IMR-90 (cell line): ENCODE data around the gene KIFC3. TPM values are rescaled to one million over a fixed set of nuclear protein-coding genes. Genes with fewer than 3 reads are reported as not detected.

ENCODE experiments used
- ATAC-seq: fragments of 200-7000 bp; cut with Tn5 transposase; 2 replicates; pipeline ENCODE4 v1.9.1; 2020; ENCODE audit warnings: low read depth, mild to moderate bottlenecking, moderate library complexity
- BruUV-seq: library from RNA; stranded (reverse); fragments of 400-500 nt; replicated peaks from 2 replicates; lab custom pipeline; 2021; lab: Mats Ljungman, UMichigan
- CTCF ChIA-PET: fragments of 300-600 bp; formaldehyde crosslinking; extraction: SDS; loops from one replicate; lab custom pipeline; 2021; ENCODE audit warnings: antibody characterized with exemption; lab: Yijun Ruan, JAX
- POLR2A ChIA-PET: fragments of 300-600 bp; sonication (Branson Sonifier 250); formaldehyde crosslinking; loops from one replicate; lab custom pipeline; 2022; ENCODE audit warnings: antibody characterized with exemption; ENCODE audit not compliant: unreplicated experiment; lab: Charles Lee
- DNase-seq: peaks from one replicate; pipeline ENCODE4 v3.0.0; 2013
- H2AFZ ChIP-seq: replicated peaks from 2 replicates; pipeline ENCODE3; 2013; ENCODE audit warnings: low read length, mild to moderate bottlenecking; ENCODE audit not compliant: poor library complexity
- H2AK5ac ChIP-seq: 2 replicates; pipeline ENCODE4 v1.6.1; 2013; ENCODE audit warnings: low read depth, low read length, inconsistent platforms
- H2AK9ac ChIP-seq: replicated peaks from 2 replicates; pipeline ENCODE3; 2013; ENCODE audit warnings: mild to moderate bottlenecking, low read depth, low read length, moderate library complexity; ENCODE audit not compliant: poor library complexity
- H2BK120ac ChIP-seq: 2 replicates; pipeline ENCODE4 v1.6.1; 2013; ENCODE audit warnings: low read depth, low read length, inconsistent platforms
- H2BK15ac ChIP-seq: 3 replicates; pipeline ENCODE4 v1.6.1; 2013; ENCODE audit warnings: low read depth, low read length, inconsistent platforms
- H2BK20ac ChIP-seq: 2 replicates; pipeline ENCODE4 v1.6.1; 2013; ENCODE audit warnings: low read depth, mild to moderate bottlenecking, inconsistent platforms, low read length, moderate library complexity
- H2BK5ac ChIP-seq: 2 replicates; pipeline ENCODE4 v1.6.1; 2013; ENCODE audit warnings: mild to moderate bottlenecking, low read depth, low read length, inconsistent platforms; ENCODE audit not compliant: poor library complexity, severe bottlenecking
- H3K14ac ChIP-seq: replicated peaks from 2 replicates; pipeline ENCODE4 v1.6.1; 2013; ENCODE audit warnings: low read depth, low read length, inconsistent platforms
- H3K18ac ChIP-seq: 2 replicates; pipeline ENCODE4 v1.6.1; 2013; ENCODE audit warnings: low read depth, low read length, control low read depth
- H3K23ac ChIP-seq: 2 replicates; pipeline ENCODE4 v1.6.1; 2013; ENCODE audit warnings: low read depth, low read length, inconsistent platforms
- H3K27ac ChIP-seq: 2 replicates; pipeline ENCODE4 v1.5.1; 2013; ENCODE audit warnings: mild to moderate bottlenecking, control low read depth, low read length; ENCODE audit not compliant: insufficient read depth
- H3K27me3 ChIP-seq: 2 replicates; pipeline ENCODE4 v1.6.1; 2013; ENCODE audit warnings: low read length; ENCODE audit not compliant: control insufficient read depth, insufficient read depth
- H3K36me3 ChIP-seq: 2 replicates; pipeline ENCODE4 v1.6.1; 2013; ENCODE audit warnings: low read length, mixed read lengths; ENCODE audit not compliant: control insufficient read depth, insufficient read depth
- H3K4ac ChIP-seq: 2 replicates; pipeline ENCODE4 v1.6.1; 2013; ENCODE audit warnings: low read depth, low read length, inconsistent platforms
- H3K4me1 ChIP-seq: 2 replicates; pipeline ENCODE4 v1.6.1; 2013; ENCODE audit warnings: low read length, mixed read lengths; ENCODE audit not compliant: control insufficient read depth, insufficient read depth
- H3K4me2 ChIP-seq: 2 replicates; pipeline ENCODE4 v1.6.1; 2013; ENCODE audit warnings: low read depth, mild to moderate bottlenecking, control low read depth, low read length, moderate library complexity
- H3K4me3 ChIP-seq: 2 replicates; pipeline ENCODE4 v1.5.1; 2013; ENCODE audit warnings: low read depth, mild to moderate bottlenecking, control low read depth, low read length, moderate library complexity; ENCODE audit not compliant: insufficient read depth
- H3K56ac ChIP-seq: 2 replicates; pipeline ENCODE4 v1.6.1; 2013; ENCODE audit warnings: low read length, inconsistent platforms; ENCODE audit not compliant: insufficient read depth; ENCODE audit errors: extremely low read depth
- H3K79me1 ChIP-seq, 2 experiments: 2 replicates each; pipeline ENCODE4 v1.6.1; 2013; ENCODE audit warnings: low read length in 2 of 2, inconsistent platforms in 1 of 2, low read depth in 1 of 2
- H3K9ac ChIP-seq: 2 replicates; pipeline ENCODE4 v1.6.1; 2013; ENCODE audit warnings: low read depth, low read length, control low read depth
- H3K9me1 ChIP-seq: 2 replicates; pipeline ENCODE4 v1.6.1; 2013; ENCODE audit warnings: low read length, inconsistent platforms; ENCODE audit not compliant: insufficient read depth
- H3K9me3 ChIP-seq: 2 replicates; pipeline ENCODE4 v1.6.1; 2013; ENCODE audit warnings: low read length; ENCODE audit not compliant: control insufficient read depth, insufficient read depth
- H4K20me1 ChIP-seq: 2 replicates; pipeline ENCODE4 v1.6.1; 2013; ENCODE audit warnings: low read length, inconsistent platforms; ENCODE audit not compliant: insufficient read depth
- H4K5ac ChIP-seq: 2 replicates; pipeline ENCODE4 v1.6.1; 2013; ENCODE audit warnings: mild to moderate bottlenecking, low read depth, low read length, control low read depth
- H4K8ac ChIP-seq, 2 experiments: 2 replicates each; pipeline ENCODE4 v1.6.1; 2013; ENCODE audit warnings: low read depth in 2 of 2, low read length in 2 of 2, control low read depth in 1 of 2, inconsistent platforms in 1 of 2
- H4K91ac ChIP-seq: 2 replicates; pipeline ENCODE4 v1.6.1; 2013; ENCODE audit warnings: low read depth, low read length, inconsistent platforms; ENCODE audit not compliant: insufficient read depth
- FOS ChIP-seq: fragments of 150-350 bp; IDR thresholded peaks from 2 replicates; pipeline ENCODE4 v1.6.1; 2016; ENCODE audit warnings: low read depth, low read length
- MAZ ChIP-seq: IDR thresholded peaks from 2 replicates; pipeline ENCODE4 v1.6.1; 2012; ENCODE audit warnings: low read depth, mild to moderate bottlenecking, low read length, improper control_type of control experiment, moderate library complexity, borderline replicate concordance
- RAD21 ChIP-seq: IDR thresholded peaks from 2 replicates; pipeline ENCODE4 v1.6.1; 2012; ENCODE audit warnings: low read length, improper control_type of control experiment
- RFX5 ChIP-seq: IDR thresholded peaks from 2 replicates; pipeline ENCODE4 v1.8.0; 2012; ENCODE audit warnings: low read depth, mild to moderate bottlenecking, low read length, moderate library complexity
- WGBS, 2 experiments: methylation state at CpG; one replicate each; pipeline versions ENCODE4 v1.1.5 to v1.1.7; 2013; ENCODE audit warnings: missing lambda C conversion rate in 2 of 2; ENCODE audit not compliant: insufficient read length in 1 of 2; ENCODE audit errors: extremely low coverage in 2 of 2; 5-methylcytosine and 5-hydroxymethylcytosine counted together
- dilution Hi-C: fragments of 300-500 bp; cut with HindIII; formaldehyde crosslinking; loops from one replicate; pipeline ENCODE4 v1.14.3; 2018; ENCODE audit warnings: low sequenced_read_pairs; ENCODE audit not compliant: unreplicated experiment
- in situ Hi-C: fragments of 300-500 bp; cut with MboI; formaldehyde crosslinking; loops from 3 replicates; pipeline ENCODE4 v1.14.3; 2019; ENCODE audit warnings: low sequenced_read_pairs, inconsistent platforms, mixed read lengths
- intact Hi-C: fragments of 100-400 bp; cut with micrococcal nuclease; formaldehyde crosslinking; loops from 2 replicates; pipeline ENCODE4 v1.10.0; 2022
- polyA plus RNA-seq, 3 experiments: library from polyadenylated mRNA; depleted of rRNA; stranded (reverse); fragments of >200 nt; gene quantifications; 2 replicates each; pipeline ENCODE4 v1.2.3, GENCODE V29; 2012; ENCODE audit warnings: low replicate concordance in 1 of 3
- total RNA-seq: library from RNA; depleted of rRNA; stranded (reverse); fragments of >200 nt; gene quantifications from 2 replicates; pipeline ENCODE4 v1.2.3, GENCODE V29; 2012

KIFC3 gene
- total and polyA plus RNA-seq, 2 of the 4 experiments (the other 2 are of a cell fraction) = 48.6 to 62.5 TPM

GRCh38 chr16:57732714-57733113 is 69.6 kb downstream of the KIFC3 start:
- H2BK15ac ChIP-seq = no peak overlapping the region
- H2AK9ac ChIP-seq = no peak overlapping the region
- BruUV-seq = no TSS peak
- no peak overlapping the region for H3K9ac ChIP-seq
- H3K4me1 ChIP-seq = peaks cover 10% of the 10 kb centered on the region
- CTCF ChIA-PET = no interaction called here
- DNase-seq = no peak
- no peak overlapping the region for H3K23ac ChIP-seq
- H3K18ac ChIP-seq = no peak overlapping the region
- no peak overlapping the region for H4K8ac ChIP-seq
- no peak overlapping the region for H4K5ac ChIP-seq
- H4K20me1 ChIP-seq = no peaks in the 10 kb centered on the region
- H2BK20ac ChIP-seq = no peak overlapping the region
- no peak overlapping the region for H3K4me2 ChIP-seq
- no peaks in the 10 kb centered on the region for H3K27me3 ChIP-seq
- no peak overlapping the region for H4K91ac ChIP-seq
- dilution Hi-C loops = no loop called here
- intact Hi-C loops = no loop called here
- no peaks in the 10 kb centered on the region for H3K36me3 ChIP-seq
- H3K4ac ChIP-seq = no peak overlapping the region
- H2AFZ ChIP-seq = no peak overlapping the region
- no peak for ATAC-seq
- POLR2A ChIA-PET = no interaction called here
- peaks cover 3% of the 10 kb centered on the region; the same call in 1 of the 2 replicates for H3K9me1 ChIP-seq
- H3K27ac ChIP-seq = no peak overlapping the region
- peaks cover 0 to 22% of the 10 kb centered on the region in 2 experiments; a peak in 2 of 4 replicates for H3K79me1 ChIP-seq
- TF ChIP-seq RFX5 = no peak
- TF ChIP-seq FOS = no peak
- no peak for TF ChIP-seq MAZ
- no peak for TF ChIP-seq RAD21
- H2AK5ac ChIP-seq = no peak overlapping the region
- H3K9me3 ChIP-seq = no peaks in the 10 kb centered on the region
- no peak overlapping the region for H3K4me3 ChIP-seq
- H3K14ac ChIP-seq = no peak overlapping the region
- H2BK5ac ChIP-seq = no peak overlapping the region
- WGBS, 2 experiments = no CpG with 5 or more reads among the region's 2 CpGs
- in situ Hi-C loops = no loop called here
- H3K56ac ChIP-seq = no peak overlapping the region
- H2BK120ac ChIP-seq = no peak overlapping the region
